HuH-7 (cell line): ENCODE measurements around the gene FSIP1.

ENCODE experiments used
- DNase-seq: peaks from one replicate; pipeline ENCODE4 v3.0.0; 2011; ENCODE audit warnings: low spot score

The FSIP1 gene

DNA sequence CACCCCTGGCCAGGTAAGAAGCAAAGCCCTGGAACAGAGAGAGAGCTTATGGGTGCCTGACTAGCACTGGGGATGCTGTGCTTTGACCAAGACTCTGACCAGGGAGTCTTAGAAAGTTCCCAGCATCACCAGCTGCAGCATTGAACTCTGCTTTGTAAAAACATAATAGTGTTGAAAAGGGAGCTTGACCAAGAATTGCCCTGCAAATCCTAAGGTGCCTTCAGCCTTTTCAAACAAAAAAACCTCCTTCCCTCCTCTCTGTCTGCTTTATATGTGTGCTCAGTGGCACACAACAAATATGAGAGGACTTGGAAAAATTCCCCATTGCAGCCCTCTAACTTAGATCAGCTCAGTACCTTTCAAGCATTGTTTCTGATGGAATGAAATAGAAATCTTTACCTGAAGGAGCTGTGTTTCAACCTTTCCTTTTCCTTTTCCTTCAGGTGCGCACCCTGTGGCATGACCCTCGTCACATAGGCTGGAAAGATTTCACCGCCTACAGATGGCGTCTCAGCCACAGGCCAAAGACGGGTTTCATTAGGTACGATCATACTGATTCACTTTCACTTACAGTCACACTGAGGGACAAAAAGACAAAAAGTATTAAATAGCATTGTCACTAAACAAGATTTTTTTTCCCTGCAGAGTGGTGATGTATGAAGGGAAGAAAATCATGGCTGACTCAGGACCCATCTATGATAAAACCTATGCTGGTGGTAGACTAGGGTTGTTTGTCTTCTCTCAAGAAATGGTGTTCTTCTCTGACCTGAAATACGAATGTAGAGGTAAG is 188.8 kb downstream of the FSIP1 start:
- DNase-seq = no peak

DNA sequence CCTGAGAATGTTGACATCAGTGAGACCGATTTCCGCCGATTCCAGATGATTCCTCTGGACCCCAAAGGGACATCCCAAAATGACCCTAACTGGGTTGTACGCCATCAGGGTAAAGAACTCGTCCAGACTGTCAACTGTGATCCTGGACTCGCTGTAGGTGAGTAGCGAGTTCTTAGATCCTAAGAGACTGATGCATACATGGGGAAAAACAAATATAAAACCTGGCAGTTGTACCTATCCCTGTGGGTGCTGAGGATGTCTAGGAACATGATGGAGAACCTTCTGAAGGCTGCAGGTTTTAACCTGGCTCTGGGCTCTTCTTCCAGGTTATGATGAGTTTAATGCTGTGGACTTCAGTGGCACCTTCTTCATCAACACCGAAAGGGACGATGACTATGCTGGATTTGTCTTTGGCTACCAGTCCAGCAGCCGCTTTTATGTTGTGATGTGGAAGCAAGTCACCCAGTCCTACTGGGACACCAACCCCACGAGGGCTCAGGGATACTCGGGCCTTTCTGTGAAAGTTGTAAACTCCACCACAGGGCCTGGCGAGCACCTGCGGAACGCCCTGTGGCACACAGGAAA is 189.5 kb downstream of the FSIP1 start:
- no peak for DNase-seq

DNA sequence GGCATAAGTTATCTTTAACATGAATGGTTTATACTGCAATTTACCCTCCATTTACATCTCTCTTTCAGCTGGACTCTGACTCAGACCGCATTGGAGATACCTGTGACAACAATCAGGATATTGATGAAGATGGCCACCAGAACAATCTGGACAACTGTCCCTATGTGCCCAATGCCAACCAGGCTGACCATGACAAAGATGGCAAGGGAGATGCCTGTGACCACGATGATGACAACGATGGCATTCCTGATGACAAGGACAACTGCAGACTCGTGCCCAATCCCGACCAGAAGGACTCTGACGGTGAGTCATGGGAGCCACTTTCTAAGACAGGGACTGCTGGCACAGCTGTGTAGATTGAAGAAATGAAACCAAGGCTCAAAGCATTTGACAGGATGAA is 190.1 kb downstream of the FSIP1 start:
- DNase-seq = no peak

DNA sequence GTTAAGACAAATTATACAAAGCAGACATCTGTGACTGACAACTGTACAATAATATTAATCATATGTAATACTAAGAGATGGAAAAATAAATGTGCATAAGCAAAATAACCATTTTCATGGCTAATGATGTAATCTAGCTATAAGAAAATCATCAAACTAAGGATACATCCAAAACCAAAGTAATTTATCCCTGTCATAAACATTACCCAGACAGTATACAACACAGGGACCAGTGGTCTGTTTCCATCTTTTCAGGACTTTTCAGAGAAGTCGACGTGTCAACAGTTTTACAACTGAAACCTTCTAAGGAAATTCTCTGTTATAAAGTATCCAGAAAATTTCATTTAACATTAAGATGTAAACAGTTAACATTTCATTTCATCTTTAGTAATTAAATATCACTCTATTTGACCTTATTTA is 190.7 kb downstream of the FSIP1 start:
- no peak for DNase-seq

DNA sequence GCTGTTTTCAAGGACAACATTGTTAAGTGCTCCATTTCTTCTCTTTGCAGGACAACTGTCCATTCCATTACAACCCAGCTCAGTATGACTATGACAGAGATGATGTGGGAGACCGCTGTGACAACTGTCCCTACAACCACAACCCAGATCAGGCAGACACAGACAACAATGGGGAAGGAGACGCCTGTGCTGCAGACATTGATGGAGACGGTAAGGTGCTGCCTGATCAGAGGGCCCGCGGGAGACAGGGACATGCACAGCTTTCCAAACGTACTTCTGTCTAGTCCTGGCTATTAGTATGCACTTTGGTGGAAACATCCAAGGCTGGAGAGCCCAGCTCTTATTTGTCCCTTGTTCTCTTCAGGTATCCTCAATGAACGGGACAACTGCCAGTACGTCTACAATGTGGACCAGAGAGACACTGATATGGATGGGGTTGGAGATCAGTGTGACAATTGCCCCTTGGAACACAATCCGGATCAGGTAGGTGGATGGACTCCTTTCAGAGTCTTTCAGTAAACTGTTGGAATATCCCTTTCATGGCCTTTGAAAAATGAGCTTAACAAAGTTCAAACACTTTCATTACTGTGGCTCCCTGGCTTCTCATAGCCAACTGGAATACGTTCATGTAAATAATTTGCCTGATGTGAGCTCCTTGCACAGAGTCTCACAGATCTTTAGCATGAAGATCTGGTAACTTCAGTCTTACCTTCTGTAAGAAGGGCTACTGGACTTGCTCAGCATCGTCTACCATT is 191.3 kb downstream of the FSIP1 start:
- no peak for DNase-seq

DNA sequence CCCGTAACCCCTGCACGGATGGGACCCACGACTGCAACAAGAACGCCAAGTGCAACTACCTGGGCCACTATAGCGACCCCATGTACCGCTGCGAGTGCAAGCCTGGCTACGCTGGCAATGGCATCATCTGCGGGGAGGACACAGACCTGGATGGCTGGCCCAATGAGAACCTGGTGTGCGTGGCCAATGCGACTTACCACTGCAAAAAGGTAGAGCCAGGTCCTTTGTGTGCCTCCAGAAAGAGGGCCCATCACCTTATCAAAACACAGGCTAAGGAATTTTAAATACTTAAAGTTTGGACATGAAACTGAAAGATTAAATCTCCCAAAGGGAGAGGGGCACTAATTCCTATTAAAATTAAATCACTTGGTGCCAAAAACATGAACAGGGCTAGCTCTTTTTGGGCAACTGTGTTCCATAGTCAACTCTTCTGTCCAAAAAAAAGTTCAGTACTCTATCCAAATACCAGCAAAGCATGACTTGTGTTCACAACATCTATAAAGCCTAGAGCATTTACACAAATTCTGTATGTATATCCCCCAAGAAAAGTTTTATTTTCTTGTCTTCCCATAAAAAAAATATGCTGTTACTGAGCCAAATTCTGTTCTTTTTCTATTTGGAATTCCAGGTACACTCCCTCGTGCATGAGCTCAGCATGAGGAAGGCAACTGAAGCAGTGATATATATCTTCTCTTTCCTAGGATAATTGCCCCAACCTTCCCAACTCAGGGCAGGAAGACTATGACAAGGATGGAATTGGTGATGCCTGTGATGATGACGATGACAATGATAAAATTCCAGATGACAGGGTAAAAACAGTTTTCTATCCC is 192.6 kb downstream of the FSIP1 start:
- DNase-seq = no peak

DNA sequence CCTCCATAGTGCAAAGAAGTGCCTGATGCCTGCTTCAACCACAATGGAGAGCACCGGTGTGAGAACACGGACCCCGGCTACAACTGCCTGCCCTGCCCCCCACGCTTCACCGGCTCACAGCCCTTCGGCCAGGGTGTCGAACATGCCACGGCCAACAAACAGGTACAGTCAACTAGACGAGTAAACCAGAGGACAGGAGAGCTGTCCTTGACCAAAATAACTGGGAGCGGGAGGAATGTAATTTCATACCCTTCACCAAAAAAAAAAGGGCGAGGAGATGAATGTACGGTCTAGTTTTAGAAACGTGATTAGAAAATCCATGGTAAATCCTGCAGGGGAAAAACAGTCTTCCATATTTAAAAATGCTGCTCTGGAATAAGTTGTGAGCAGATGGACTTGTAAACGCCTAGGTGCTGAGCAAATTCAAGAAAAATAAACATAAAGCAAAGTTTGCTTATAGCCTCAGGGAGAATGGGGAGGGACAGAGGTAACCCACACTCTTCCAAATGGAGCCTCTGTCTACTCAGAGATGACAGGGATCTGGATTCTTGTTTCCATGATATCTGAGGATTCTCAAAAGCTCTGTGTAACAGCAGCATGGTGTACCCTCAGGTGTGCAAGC is 193.3 kb downstream of the FSIP1 start:
- no peak for DNase-seq

DNA sequence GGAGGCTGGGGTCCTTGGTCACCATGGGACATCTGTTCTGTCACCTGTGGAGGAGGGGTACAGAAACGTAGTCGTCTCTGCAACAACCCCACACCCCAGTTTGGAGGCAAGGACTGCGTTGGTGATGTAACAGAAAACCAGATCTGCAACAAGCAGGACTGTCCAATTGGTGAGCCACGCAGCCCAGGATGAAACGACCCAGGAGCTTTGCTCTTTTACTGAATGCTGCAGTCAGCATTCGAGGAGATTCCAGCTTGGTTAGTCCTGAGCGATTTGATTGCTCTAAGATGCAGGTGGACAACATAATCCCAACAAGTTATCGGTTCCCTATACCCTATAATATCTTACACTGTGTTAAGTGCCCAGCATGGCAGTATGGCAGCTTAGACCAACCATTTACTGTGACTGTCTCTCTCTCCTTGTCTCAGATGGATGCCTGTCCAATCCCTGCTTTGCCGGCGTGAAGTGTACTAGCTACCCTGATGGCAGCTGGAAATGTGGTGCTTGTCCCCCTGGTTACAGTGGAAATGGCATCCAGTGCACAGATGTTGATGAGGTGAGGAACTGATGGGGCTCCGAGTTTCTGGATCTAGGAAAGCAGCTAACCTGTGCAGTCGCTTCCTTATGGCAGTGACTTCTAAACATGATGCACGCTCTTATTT is 194.0 kb downstream of the FSIP1 start:
- DNase-seq = no peak

DNA sequence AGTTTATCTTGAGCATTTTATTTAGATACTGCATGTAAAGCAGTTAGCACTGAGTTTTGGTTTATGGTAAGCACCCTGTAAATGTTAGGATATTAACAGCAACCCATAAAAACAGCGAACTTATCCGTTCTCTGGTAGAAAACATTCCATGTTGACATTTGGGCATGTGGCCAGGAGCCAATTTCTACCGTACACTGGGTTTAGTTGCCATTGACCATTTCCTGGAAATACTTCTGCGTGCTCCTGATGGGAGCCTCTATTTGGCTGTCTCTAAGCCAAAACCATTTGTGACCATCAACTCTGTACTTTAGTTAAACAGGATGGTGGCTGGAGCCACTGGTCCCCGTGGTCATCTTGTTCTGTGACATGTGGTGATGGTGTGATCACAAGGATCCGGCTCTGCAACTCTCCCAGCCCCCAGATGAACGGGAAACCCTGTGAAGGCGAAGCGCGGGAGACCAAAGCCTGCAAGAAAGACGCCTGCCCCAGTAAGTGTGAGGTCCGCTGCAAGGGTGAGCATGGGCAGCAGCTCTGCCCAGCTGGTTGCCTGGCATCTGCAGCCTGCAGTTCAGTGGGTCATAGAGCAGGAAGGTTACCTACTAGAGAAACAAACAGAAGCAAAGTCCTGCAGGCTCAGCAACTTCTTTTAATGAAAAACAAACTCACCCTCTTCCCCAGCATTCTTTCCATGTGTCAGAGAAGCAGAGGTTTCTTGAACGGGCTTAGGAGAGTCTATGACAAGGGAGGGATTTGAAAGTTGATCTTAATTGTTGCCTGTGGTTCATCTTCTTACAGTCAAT is 194.7 kb downstream of the FSIP1 start:
- DNase-seq = no peak

DNA sequence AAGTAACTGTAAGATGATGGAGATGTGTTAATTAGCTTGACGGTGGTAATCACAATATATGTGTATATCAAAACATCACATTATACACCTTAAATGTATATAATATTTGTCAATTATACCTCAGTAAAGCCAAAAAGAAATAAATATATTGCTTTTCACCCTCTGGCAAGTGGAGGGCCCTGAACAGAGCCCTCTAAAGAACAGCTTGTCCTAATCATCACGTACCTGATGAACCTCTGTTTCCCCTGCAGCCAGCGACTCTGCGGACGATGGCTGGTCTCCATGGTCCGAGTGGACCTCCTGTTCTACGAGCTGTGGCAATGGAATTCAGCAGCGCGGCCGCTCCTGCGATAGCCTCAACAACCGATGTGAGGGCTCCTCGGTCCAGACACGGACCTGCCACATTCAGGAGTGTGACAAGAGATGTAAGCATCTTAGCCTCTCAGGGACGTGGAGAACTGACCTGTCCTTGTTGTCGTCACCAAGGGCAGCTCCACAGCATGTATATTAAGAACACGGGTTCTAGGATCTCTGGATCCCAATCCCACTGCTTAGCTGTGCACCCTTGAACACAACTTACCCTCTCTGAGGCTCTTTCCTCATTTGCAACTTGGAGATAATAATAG is 195.4 kb downstream of the FSIP1 start:
- no peak for DNase-seq

DNA sequence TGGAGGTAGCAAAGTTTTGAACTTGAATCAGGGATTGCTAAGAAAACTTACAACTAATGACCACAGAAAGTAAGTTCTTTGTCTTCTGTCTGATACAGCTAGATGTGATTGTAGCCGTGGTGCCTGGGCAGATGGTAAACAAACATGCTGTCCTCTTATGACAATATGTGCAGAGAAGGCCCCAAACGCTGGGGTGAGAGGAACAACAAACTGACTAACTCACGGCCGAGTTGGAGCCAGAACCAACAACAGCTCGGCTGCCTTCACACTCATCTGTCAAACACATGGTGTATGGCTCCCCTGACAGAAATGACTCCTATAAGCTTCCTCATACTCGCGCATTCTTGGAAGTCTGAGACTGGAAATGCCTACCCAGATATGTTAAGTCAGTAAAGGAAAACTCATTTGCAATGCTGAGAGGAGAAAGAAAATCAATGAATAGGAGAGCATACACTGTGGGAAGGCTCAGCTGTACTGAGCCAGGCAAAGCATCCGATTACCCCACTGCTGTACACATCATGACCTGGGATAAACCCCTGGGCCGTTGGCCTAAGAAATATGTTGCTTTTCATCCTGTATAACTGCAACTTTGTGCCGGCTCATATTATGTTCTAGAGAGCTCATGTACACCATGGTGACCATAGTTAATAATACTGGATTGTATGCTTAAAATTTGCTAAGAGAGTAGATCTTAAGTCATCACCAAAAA is 196.1 kb downstream of the FSIP1 start:
- DNase-seq = no peak

DNA sequence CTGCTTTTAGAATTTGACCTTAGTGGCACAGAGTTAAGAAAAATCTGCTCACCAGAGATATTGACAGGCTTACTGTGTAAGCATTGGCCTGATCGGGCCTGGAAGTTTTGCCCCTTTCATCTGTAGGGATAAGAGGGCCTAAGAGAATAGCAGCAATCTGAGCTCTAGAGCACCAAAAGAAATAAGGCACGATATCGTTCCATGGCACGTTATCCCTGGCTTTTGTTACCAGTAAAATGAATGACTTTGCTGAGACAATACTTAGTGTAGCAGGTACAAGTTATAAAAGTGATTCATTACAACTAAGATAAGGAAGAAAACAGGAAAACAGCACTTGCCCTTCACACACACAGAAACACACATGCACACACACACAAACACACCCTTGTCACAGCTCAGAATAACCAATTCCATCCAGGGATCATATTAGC is 196.8 kb downstream of the FSIP1 start:
- DNase-seq = no peak

DNA sequence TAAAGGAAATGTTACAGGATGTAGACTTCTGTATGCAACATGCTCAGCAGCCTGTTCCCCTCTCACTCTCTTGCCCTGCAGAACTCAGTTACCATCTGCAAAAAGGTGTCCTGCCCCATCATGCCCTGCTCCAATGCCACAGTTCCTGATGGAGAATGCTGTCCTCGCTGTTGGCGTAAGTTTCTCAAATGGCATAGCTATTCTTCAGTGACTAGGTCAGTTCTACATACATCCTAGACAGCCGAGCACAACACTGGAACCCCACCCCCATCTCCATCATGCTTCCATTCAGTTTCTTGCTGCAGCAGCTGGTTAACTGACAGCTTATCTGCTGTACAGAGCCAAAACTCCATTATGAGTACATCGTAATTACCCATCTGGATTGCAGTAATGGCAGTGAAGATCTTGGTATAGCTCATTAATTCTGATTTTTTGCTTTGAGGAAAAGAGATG is 197.2 kb downstream of the FSIP1 start:
- no peak for DNase-seq

DNA sequence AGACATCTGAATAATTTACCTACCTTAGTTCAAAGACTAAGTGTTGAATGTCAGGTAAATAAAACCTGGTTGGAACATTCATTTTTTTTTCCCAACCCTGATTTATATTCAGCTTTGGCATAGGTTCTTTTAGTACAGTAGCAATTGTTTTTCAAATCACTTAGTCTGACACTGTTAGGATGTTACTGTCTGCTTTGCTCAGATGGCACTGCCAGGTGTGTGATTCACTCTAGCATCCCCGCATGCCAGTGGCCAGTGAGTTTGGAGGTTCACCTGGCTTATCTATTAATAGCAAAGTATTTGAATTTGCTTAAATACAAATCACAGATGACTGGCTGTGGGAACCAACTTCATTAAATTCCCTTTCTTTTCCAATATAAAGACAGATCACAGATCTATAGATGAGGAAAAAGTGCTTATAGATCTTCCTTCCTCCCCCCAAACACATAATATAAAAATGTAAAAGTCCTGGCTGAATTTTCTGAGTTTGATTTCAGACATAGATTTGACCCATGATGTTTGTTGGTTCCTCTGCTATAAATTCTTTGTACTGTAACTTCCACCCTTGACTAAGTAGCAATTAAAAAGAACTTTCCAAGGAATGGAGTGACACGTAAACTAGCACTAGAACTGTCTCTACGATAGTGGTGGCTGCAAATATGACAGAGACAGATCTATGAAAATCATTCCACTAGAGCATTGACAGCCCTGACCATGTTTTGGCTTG is 197.8 kb downstream of the FSIP1 start:
- DNase-seq = no peak

DNA sequence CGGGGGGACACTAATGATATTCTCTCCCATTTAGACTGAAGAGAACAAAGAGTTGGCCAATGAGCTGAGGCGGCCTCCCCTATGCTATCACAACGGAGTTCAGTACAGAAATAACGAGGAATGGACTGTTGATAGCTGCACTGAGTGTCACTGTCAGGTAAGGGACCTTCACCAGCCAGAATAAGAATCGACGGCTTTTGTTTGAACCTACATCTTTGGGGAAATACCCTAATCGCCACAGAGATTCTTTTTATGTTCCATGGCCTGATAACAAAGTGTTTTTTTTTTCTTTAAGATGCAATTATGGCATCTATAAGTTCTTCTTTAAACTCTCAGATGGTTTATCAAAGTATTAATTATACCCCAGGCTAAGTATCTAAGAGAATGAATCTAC is 198.4 kb downstream of the FSIP1 start:
- DNase-seq = no peak

DNA sequence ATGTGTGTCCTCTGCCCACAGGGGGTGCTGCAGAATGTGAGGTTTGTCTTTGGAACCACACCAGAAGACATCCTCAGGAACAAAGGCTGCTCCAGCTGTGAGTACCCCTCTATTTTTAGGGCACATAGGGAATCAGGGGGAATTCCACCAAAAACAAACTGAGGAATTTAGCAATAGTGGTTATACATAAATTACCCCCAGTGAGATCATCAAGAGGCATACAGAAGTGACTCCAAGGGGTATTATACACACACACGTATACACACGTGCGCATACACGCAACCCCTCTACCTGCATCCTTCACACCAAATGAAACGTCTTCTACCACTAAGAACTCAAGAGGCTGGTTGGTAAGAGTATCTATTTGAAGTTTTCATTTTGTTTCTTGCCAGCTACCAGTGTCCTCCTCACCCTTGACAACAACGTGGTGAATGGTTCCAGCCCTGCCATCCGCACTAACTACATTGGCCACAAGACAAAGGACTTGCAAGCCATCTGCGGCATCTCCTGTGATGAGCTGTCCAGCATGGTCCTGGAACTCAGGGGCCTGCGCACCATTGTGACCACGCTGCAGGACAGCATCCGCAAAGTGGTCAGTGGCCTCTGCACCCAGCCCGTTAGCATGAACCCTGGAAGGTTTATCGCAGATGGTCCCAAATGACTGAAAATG is 198.9 kb downstream of the FSIP1 start:
- DNase-seq = no peak

DNA sequence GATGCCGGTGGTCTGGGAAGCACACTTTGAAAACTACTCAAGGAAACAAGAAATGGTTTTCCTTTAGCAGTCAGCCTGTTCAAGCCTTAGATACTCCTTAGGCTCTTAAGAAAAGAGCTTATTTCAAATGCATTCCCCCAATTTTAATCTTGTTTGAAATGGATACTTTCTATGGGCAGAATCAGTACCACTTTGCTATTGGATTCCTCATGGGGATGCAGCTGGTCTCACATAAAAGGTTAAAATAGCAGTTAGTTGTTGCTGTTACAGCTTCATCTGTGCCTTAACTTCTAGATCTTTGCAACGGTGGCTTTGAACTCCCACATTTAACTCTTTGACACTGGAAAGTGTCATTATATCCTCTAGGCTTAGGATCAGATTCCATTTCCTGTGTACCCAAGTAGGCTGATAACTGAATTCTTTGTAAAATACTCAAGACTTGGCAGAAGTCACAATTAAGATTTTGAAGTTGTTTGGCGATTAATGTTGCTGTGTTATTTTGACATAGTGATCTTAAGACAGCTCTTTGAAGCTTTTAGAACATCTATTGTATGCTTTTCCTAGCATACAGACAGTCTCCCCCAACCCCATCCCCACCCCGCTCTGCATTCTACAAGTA is 199.6 kb downstream of the FSIP1 start:
- DNase-seq = peak; percentile 35
